ENCODE data around the gene DACH1. TPM values are rescaled to one million over a fixed set of nuclear protein-coding genes. Genes with fewer than 3 reads are reported as not detected.

The DACH1 gene
- total RNA-seq, 4 donors from 2014 or later, result 2.2 to 5.9 (median 2.8) TPM

GRCh38 chr13:71789693-71790329, 77.2 kb downstream of the DACH1 start:
- WGBS, 2 donors, result 54 to 55% methylated on average over 5 of the region's 5 CpGs
- Histone ChIP-seq H3K9me3 (no peaks in the 10 kb centered on the region), H3K4me1 (no peaks in the 10 kb centered on the region), H3K27ac (no peak overlapping the region), H3K36me3 (no peaks in the 10 kb centered on the region), H3K27me3 (no peaks in the 10 kb centered on the region), H3K4me3 (no peak overlapping the region)
- TF ChIP-seq POLR2A (IDR thresholded peaks at IDR 0.05), result no peak
- TF ChIP-seq CTCF (IDR thresholded peaks at IDR 0.05), result no peak
- TF ChIP-seq EP300 (IDR thresholded peaks at IDR 0.05), result no peak
- no peak for DNase-seq (ENCODE audit: low spot score in 2 of 2)

- no peaks in the 10 kb centered on the region for H3K4me1 ChIP-seq
- no peak for DNase-seq (ENCODE audit: low spot score in 2 of 2)
- H3K4me3 ChIP-seq, result no peak overlapping the region
- no peaks in the 10 kb centered on the region for H3K36me3 ChIP-seq
- TF ChIP-seq POLR2A (IDR thresholded peaks at IDR 0.05) (no peak), CTCF (IDR thresholded peaks at IDR 0.05) (no peak), EP300 (IDR thresholded peaks at IDR 0.05) (no peak)
- no peaks in the 10 kb centered on the region for H3K27me3 ChIP-seq
- no peaks in the 10 kb centered on the region for H3K9me3 ChIP-seq
- H3K27ac ChIP-seq, result no peak overlapping the region
Observed at GRCh38 chr13:71789037-71789436, 78.0 kb downstream of the DACH1 start.

GRCh38 chr13:71787414-71787813, 79.6 kb downstream of the DACH1 start:
- 85 to 91% methylated on average over 9 of the region's 9 CpGs for WGBS, 2 donors
- H3K36me3 ChIP-seq, result no peaks in the 10 kb centered on the region
- H3K27ac ChIP-seq, result no peak overlapping the region
- TF ChIP-seq CTCF (IDR thresholded peaks at IDR 0.05) (no peak), EP300 (IDR thresholded peaks at IDR 0.05) (no peak), POLR2A (IDR thresholded peaks at IDR 0.05) (no peak)
- DNase-seq (ENCODE audit: low spot score in 2 of 2), result no peak
- H3K4me3 ChIP-seq, result no peak overlapping the region
- no peaks in the 10 kb centered on the region for H3K4me1 ChIP-seq
- no peaks in the 10 kb centered on the region for H3K9me3 ChIP-seq
- no peaks in the 10 kb centered on the region for H3K27me3 ChIP-seq

- no peak for TF ChIP-seq POLR2A (IDR thresholded peaks at IDR 0.05)
- no peak for TF ChIP-seq CTCF (IDR thresholded peaks at IDR 0.05)
- TF ChIP-seq EP300 (IDR thresholded peaks at IDR 0.05), result no peak
- no peak overlapping the region for H3K4me3 ChIP-seq
- 59 to 71% methylated on average over 4 of the region's 4 CpGs for WGBS, 2 donors
- no peaks in the 10 kb centered on the region for H3K36me3 ChIP-seq
- no peak for DNase-seq (ENCODE audit: low spot score in 2 of 2)
- no peaks in the 10 kb centered on the region for H3K9me3 ChIP-seq
- no peaks in the 10 kb centered on the region for H3K4me1 ChIP-seq
- no peaks in the 10 kb centered on the region for H3K27me3 ChIP-seq
- no peak overlapping the region for H3K27ac ChIP-seq
Observed at GRCh38 chr13:71786875-71787274, 80.1 kb downstream of the DACH1 start.

- no peaks in the 10 kb centered on the region for H3K4me1 ChIP-seq
- no peak overlapping the region for H3K27ac ChIP-seq
- DNase-seq (ENCODE audit: low spot score in 2 of 2), result no peak
- no peaks in the 10 kb centered on the region for H3K27me3 ChIP-seq
- no peak overlapping the region for H3K4me3 ChIP-seq
- 87 to 94% methylated on average over 2 of the region's 2 CpGs for WGBS, 2 donors
- H3K9me3 ChIP-seq, result no peaks in the 10 kb centered on the region
- no peaks in the 10 kb centered on the region for H3K36me3 ChIP-seq
- TF ChIP-seq CTCF (IDR thresholded peaks at IDR 0.05), result no peak
Observed at GRCh38 chr13:71785361-71785760, 81.6 kb downstream of the DACH1 start.

All from tibial nerve (tissue), 4 donors.